Astrocyte of the spinal cord (primary cell): ENCODE measurements around the gene GOLGA6L10.
"Not testable (repeated sequence)": the region's sequence is repeated elsewhere in the genome, so short reads cannot be mapped to it uniquely, and the experiment has no call there.

Experiments used
- DNase-seq: peaks from one replicate; pipeline ENCODE4 v3.0.0; 2011; ENCODE audit warnings: low read depth, low spot score
- H3K4me3 ChIP-seq: 2 replicates; pipeline ENCODE4 v1.5.1; 2011; ENCODE audit warnings: low read depth, mild to moderate bottlenecking, low read length, moderate library complexity
- in situ Hi-C: cut with HindIII; loops from 2 replicates; pipeline ENCODE4 v1.10.0; 2017; ENCODE audit warnings: low sequenced_read_pairs
- TF ChIP-seq, protein P1 (sequence below): IDR thresholded peaks from 2 replicates; pipeline ENCODE4 v1.5.1; 2012; ENCODE audit warnings: low read depth, mild to moderate bottlenecking, low read length, inconsistent platforms

GOLGA6L10 gene, protein sequence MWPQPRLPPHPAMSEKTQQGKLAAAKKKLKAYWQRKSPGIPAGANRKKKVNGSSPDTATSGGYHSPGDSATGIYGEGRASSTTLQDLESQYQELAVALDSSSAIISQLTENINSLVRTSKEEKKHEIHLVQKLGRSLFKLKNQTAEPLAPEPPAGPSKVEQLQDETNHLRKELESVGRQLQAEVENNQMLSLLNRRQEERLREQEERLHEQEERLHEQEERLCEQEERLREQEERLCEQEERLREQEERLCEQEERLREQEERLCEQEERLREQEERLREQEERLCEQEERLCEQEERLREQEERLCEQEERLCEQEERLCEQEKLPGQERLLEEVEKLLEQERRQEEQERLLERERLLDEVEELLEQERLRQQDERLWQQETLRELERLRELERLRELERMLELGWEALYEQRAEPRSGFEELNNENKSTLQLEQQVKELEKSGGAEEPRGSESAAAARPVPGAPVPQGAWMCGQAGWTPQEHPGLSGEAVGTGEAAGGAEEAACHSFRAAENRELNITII

DNA sequence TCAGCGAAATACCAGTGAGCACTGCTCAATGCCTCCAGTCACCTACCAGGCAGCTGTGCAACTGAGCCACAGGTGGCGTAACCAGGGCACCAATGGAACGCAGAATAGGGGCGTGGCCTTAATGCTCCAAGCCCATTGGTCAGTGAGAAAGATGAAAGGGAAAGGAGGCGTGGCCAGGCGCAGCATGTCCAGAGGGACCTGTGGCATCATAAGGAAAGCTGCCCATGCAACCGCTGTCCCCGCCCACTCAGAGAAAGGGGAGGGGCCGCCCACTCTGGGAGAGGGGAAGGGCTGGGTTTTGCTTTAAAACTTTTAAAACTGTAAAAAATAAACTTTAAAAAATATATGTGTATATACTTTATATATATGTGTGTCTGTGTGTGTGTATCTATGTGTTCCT is at the start of gene GOLGA6L10:
GOLGA6L10 (minus strand) TSS at position 101 of the 400 bp plus-strand sequence; CDS start at position 1, 100 bp downstream.
- H3K4me3 ChIP-seq, in situ Hi-C loops, DNase-seq: not testable (repeated sequence)

DNA sequence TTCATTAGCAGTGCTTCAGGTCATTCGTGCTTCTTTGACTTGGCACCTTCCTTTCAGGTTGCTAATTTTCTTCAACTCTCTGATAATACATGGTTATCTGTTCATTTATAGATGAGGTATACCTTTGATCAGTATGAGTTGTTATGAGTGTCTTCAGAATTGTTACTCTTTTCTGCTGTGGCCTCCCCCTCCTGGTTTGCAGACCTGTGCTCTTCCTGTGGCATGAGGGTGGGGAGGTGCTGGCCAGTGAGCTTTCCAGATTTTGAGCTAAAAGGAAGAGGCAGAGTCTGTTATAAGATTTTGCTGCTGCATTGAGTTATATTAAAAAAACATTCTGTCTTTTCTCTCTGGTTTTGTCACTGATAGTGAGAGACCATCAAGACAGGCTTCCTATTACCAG is 49.5 kb upstream of the GOLGA6L10 start:
- no peak overlapping the region for H3K4me3 ChIP-seq
- no peak for DNase-seq
- in situ Hi-C loops: no loop called here
- TF ChIP-seq, protein P1, sequence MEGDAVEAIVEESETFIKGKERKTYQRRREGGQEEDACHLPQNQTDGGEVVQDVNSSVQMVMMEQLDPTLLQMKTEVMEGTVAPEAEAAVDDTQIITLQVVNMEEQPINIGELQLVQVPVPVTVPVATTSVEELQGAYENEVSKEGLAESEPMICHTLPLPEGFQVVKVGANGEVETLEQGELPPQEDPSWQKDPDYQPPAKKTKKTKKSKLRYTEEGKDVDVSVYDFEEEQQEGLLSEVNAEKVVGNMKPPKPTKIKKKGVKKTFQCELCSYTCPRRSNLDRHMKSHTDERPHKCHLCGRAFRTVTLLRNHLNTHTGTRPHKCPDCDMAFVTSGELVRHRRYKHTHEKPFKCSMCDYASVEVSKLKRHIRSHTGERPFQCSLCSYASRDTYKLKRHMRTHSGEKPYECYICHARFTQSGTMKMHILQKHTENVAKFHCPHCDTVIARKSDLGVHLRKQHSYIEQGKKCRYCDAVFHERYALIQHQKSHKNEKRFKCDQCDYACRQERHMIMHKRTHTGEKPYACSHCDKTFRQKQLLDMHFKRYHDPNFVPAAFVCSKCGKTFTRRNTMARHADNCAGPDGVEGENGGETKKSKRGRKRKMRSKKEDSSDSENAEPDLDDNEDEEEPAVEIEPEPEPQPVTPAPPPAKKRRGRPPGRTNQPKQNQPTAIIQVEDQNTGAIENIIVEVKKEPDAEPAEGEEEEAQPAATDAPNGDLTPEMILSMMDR: no peak

DNA sequence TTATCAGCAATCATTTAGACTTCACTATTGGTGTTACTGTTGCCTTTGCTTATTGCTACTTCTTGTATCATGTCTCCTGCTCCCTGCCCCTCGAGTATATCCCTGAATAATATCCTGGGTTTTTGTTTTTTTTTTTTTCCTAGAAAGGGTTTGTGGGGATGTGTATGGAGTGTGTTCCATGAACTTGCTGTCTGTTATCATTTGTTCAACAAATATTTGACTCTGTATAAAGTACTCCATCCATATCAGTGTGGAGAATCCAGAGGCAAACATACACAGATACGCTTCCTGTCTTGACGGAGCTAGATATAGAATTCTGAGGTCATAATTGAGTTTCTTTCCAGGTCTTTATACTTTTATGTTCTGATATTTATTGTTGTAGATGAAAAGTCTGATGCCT is 48.5 kb upstream of the GOLGA6L10 start:
- no peak for DNase-seq
- TF ChIP-seq, protein P1: no peak
- no peak overlapping the region for H3K4me3 ChIP-seq
- in situ Hi-C loops: no loop called here

DNA sequence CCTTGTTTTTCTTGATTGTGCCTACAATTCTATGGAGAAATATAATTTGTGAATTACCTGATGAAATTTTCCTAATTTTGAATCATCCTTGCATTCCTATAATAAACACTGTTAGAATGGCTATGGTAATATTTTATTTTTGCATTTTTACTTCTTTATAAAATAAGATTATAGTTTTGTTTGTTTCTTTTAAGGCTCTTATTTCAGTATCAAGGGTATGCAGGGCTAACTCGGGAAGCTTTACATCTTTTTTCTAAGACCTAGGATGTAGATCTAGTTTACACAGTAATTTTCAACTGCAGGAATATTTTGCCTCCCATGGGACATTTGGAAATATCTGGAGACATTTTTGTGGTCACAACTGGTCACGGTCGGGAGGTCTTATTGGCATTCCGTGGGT is 46.5 kb upstream of the GOLGA6L10 start:
- DNase-seq, in situ Hi-C loops, H3K4me3 ChIP-seq: not testable (repeated sequence)

DNA sequence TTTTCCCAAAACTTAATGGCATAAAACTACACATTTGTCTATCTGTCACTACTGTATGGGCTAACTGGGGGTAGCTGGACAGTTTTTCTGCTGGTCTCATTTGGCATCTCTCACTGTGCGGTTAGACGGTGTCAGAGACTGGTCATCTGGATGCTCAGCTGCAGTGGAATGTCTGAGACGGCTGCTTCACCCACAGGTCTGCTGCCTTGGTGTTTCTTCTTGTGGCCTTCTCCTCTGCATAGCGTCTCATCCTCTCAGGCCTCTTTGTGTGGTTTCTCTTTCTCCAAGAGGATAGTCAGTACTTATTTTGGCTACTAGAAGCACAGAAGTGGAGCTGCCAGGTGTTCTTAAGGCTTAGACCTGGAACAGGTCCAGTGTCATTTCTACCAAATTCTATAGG is 44.4 kb upstream of the GOLGA6L10 start:
- TF ChIP-seq, protein P1: no peak
- DNase-seq: peak; percentile 53
- H3K4me3 ChIP-seq: no peak overlapping the region
- in situ Hi-C loops: no loop called here

DNA sequence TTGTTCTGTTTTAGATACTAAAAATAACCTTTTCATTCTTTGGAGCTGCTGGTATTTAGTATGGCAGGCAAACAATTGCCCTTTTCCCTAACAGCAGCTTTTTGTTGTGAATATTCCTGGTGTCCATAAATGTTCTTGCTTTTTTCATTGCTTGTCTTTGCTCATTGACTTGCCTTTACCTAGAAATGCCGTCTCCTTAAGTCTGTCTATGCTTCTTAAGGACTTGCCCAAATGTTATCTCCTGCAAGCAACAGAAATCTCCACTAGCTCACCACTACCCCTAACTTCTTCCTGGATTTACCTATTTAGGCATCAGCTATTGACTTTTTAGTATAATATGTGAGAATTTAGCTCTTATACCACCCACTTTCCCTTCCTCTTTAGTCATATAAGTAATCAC is 42.8 kb upstream of the GOLGA6L10 start:
- DNase-seq, H3K4me3 ChIP-seq, in situ Hi-C loops: not testable (repeated sequence)

DNA sequence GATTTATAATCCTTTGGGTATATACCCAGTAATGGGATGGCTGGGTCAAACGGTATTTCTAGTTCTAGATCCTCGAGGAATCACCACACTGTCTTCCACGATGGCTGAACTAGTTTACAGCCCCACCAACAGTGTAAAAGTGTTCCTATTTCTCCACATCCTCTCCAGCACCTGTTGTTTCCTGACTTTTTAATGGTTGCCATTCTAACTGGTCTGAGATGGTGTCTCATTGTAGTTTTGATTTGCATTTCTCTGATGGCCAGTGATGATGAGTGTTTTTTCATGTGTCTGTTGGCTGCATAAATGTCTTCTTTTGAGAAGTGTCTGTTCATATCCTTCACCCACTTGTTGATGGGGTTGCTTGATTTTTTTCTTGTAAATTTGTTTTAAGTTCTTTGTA is 40.9 kb upstream of the GOLGA6L10 start:
- H3K4me3 ChIP-seq, DNase-seq, in situ Hi-C loops: not testable (repeated sequence)

DNA sequence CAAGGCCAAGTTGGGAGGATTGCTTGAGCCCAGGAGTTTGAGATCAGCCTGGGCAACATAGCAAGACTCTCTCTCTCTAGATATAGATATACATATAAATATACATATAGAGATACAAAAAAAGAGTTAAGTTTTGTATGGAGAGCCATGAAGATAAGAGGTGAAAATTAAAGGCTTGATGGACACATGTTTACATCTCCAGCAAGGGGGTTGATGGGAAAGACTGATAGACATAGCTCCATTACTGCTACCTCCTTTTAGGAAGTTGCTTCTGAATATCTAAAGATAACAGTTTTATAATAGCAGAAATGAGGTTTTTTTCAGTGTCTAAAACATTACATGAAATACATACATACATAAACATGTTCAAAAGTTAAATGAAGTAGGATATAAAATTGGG is 37.9 kb upstream of the GOLGA6L10 start:
- in situ Hi-C loops, DNase-seq, H3K4me3 ChIP-seq: not testable (repeated sequence)

DNA sequence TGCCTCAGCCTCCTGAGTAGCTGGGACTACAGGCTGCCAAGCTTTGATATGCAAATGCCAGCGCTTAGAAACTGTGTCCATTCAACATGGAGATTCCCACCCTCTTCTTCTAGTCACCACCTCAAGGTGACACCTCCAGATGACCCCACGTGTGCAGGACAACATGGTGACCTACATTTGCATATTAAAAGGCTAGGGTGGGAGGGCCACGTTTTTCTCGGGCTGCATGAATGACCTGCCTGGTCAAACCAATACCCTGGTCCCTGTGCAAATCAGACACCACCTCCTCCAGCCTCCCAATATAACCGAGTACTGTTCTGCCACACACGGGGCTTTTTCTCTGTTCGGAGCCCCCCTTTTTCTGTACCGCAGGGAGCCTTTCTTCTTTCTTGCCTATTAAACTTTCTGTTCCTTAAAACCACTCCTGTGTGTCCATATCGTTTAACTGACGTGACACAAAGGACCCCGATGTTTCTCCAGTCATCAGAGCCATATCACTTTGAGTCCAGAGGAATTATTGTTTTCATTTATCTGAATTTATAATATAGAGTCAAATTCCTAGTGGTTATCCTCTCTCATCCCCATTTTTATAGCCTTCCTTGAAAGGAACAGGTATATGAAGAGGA is 32.2 kb upstream of the GOLGA6L10 start:
- H3K4me3 ChIP-seq, in situ Hi-C loops, DNase-seq: not testable (repeated sequence)
